HG03457 (cell line): Measurements from ENCODE around the gene INPP5D.

ENCODE experiments used
- ATAC-seq: cut with Tn5 transposase; IDR thresholded peaks from one replicate; pipeline ENCODE4 v1.9.1; 2021; ENCODE audit warnings: moderate number of reproducible peaks; ENCODE audit not compliant: unreplicated experiment

INPP5D gene

DNA sequence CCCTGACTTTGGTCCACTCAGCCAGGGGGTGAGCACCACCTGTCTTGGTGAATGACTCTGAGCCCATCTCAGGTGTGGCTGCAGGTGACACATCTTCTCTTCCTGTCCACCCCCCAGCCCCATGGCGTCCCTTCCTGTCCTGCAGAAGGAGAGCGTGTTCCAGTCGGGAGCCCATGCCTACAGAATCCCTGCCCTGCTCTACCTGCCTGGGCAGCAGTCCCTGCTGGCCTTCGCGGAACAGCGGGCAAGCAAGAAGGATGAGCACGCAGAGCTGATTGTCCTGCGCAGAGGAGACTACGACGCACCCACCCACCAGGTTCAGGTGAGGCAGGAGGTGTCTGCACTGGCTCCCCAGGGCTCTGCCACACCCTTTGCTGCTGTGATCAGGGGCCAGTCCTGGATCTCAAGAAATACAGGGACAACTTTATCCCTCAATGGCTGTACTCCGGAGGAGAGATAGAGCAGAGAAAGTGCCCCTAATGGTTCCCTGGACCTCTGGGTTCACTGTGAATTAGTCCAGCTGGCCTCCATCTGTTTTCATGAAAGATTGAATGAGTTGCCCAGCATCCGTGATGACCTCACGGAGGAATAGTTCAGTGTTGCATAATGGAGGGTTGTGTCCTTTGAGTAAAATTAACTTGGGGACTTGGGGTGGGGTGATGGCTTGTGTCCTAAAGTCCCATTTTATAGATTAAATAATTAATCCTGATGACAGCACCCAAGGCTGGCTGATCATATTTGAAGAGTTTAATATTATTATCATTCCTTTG lies 27.4 kb upstream of the INPP5D start, which contains the start of gene NEU2:
Gene NEU2 (plus strand): TSS at position 122 of the 770 bp plus-strand sequence. CDS start 0 bp downstream, at position 122.
- no peak for ATAC-seq

DNA sequence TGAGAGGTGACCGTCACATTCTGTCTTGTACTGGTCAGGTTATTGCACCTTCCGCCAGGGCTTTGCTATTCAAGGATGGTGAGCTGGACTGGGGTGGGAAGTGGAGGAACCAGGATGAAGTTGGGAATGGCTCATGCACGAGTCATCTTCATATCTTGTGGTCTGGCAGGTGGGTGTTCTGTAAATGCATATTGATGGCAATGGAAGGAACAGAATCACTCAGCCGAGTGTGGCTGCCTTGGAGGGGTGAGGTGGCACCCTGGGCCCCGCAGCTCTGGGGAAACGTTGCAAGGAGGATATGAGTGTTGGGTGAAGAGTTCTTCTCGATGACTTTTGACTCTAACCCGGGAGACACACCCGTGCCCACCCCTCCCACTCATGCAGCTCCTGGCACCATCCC lies 26.5 kb upstream of the INPP5D start:
- no peak for ATAC-seq

DNA sequence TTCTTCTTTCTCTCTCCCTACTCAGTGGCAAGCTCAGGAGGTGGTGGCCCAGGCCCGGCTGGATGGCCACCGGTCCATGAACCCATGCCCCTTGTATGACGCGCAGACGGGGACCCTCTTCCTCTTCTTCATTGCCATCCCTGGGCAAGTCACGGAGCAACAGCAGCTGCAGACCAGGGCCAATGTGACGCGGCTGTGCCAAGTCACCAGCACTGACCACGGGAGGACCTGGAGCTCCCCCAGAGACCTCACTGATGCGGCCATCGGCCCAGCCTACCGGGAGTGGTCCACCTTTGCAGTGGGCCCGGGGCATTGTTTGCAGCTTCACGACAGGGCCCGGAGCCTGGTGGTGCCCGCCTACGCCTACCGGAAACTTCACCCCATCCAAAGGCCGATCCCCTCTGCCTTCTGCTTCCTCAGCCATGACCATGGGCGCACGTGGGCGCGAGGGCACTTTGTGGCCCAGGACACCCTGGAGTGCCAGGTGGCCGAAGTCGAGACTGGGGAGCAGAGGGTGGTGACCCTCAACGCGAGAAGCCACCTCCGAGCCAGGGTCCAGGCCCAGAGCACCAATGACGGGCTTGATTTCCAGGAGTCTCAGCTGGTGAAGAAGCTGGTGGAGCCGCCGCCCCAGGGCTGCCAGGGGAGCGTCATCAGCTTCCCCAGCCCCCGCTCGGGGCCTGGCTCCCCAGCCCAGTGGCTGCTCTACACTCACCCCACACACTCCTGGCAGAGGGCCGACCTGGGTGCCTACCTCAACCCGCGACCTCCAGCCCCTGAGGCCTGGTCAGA lies 25.9 kb upstream of the INPP5D start:
- no peak for ATAC-seq

DNA sequence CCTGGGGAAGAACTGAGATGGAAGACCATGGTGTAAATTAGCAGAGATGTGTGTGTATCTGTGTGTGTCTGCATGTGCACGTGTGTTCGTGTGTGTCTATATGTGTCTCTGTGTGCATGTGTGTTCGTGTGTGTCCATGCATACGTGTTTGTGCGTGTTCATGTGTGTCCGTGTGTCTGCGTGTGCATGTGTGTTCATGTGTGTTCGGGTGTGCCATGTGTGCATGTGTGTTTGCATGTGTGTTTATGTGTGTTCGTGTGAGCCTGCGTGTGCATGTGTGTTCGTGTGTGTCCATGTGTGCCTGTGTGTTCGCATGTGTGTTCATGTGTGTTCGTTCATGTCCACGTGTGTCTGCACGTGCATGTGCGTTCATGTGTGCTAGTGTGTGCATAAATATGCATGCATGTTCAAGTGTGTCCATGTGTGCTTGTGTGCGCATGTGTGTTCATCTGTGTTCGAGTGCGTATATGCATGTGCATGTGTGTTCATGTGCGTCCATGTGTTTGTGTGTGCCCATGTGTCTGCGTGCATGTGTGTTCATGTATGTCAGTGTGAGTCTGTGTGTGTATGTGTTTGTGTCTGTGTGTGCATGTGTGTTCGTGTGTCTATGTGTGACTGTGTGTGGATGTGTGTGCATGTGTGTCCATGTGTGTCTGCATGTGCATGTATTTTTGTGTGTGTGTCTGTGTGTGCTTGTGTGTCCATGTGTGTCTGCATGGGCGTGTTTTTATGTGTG lies 24.5 kb upstream of the INPP5D start:
- ATAC-seq, result no peak

DNA sequence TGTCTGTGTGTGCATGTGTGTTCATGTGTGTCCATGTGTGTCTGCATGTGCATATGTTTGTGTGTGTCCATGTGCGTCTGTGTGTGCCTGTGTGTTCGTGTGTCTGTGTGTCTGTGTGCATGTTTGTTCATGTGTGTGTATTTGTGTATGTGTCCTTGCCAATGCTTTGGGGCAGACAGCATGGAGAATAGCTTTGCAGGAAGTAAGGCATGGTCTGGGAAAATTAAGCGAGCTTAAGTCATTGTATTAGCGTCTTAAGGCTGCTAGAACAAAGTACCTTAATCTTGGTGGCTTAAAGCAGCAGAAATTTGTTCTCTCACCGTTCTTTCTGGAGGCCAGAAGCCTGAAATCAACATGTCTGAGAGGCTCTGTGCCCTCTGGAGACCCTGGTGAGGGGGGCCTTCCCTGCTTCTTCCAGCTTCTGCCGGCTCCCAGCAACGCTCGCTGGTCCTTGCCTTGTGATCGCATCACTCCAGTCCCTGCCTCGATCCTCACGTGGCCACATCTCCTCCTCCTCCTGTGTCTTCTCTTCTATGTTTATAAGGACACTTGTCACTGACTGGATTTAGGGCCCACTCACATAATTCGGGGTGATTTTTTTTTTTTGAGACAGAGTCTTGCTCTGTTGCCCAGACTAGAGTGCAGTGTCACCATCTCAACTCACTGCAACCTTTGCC lies 23.8 kb upstream of the INPP5D start:
- ATAC-seq, result no peak

DNA sequence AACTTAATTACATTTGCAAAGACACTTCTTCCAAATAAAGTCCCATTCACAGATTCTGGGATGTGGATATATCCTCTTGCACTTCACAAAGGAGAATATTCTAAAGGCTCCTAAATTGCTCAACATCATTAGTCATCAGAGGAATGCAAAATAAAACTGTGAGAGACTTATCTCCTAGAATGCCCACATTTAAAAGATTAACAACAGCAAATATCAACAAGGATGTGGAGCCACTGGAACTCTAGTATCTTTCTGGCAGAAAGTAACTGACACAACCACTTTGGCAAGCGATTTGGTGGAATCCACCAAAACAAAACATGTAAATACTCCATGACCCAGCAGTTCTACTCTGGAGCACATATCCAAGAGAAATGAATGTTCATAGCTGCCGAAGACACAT lies 23.1 kb upstream of the INPP5D start:
- no peak for ATAC-seq

DNA sequence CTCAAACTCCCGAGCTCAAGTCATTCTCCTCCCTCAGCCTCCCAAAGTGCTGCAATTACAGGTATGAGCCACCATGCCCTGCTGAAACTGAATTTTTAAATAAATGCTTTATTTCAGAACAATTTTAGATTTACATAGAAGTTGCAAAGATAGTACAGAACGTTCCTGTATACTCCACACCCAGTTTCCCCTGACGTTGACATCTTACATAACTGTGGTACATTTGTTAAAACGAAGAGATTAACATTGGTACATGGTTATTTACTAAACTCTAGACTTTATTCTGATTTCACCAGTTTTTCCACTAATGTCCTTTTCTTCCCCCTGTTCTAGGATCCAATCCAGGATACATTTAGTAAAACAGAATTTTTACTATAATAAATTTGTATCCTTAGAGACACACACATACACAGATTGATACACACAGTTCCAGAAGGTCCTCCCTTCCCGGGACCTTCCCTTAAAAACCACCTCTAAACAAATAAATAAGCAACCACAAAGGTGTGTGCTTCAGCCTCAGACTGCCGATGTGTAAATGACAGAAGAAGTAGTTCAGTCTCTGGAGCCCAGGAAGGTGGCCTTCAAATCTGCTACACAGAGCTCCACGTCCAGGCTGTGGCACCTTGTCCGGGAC lies 20.8 kb upstream of the INPP5D start:
- no peak for ATAC-seq

DNA sequence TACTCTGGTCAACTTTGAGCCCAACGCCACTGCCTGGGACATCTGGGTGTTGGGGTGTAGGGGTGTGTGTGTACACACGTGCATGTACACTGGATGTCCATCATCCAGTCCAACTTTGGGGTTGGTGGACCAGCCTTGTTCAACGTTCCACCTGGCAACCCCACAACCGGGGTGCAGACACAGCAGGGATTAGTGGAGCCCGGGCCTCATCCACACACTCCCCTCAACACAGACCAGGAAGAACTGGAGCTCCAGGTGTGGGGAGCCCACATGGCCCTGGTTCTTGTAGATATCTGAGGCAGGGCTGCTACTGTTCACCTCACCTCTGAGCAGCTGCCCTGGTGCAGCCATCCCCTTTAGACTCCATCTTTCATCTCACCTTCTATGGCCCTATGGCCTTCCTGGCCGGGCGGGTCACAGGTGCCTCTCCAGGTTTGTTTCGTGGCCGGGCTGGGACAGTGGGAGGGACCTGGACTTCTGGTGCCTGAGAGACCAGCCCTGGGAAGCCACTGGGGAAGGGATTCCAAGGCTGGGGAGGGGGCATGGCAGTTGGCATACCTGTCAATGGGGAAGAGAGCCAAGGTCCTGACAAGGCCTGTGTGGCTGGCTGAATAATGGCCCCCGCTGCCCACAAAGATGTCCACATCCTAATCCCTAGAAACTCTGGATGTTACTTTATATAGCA lies 20.2 kb upstream of the INPP5D start:
- ATAC-seq, result no peak

DNA sequence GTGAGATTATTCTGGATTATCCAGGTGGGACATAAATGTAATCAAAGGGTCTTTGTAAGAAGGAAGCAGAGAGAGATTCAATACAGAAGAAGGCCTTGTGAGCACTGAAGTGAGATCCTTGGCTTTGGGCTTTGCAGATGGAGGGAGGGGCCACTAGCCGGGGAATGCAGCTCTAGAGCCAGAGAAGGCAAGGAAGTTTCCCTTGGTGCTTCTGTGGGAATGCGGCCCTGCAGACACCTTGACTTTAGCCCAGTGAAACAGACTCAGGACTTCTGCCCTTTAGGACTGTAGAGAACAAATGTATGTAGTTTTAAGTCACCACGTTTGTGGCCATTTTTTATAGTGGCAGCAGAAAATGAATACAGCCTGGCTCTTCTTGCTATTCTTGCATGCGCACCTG lies 19.6 kb upstream of the INPP5D start:
- ATAC-seq, result no peak

DNA sequence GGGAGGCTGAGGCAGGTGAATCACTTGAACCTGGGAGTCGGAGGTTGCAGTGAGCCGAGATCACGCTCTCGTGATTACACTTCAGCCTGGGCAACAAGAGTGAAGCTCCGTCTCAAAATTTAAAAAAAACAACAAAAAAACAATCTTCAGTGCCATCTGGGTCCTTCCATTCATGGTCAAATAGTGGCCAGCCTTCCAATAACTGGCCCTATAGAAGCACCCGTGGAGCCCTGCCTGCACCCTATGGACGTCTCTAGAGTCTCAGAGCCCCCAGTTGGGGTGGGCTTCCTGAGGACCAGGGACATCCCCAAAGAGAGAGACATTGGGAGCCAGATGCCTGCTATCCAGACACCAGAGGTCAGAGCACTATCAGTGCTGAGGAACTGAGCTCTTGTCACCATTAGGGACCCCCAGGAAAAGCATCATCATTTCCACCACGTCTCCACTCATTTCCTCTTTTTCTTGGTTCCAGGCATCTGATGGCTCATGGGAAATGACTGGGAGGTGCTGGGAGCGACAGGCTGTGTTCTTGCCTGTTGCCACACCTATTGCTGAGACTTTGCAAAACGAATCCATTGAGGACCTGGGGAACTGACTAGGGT lies 18.3 kb upstream of the INPP5D start:
- no peak for ATAC-seq

DNA sequence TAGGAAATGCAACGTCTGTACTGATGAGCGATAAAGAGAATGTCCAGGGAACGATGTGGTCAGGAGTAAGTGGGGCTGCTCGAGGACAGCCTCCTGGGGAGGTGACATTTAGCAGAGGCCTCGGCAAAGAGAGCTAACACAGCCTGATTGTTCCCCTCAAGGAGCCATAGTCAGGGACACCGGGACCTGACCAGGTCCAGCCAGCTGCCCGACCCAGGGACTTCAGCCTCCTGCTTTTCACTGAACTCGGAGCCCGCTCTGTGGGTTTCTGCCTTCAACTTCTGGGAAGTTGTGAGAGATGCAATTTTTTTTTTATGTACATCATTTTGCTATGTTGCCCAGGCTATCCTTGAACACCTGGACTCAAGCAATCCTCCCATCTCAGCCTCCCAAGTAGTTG lies 17.6 kb upstream of the INPP5D start:
- no peak for ATAC-seq

DNA sequence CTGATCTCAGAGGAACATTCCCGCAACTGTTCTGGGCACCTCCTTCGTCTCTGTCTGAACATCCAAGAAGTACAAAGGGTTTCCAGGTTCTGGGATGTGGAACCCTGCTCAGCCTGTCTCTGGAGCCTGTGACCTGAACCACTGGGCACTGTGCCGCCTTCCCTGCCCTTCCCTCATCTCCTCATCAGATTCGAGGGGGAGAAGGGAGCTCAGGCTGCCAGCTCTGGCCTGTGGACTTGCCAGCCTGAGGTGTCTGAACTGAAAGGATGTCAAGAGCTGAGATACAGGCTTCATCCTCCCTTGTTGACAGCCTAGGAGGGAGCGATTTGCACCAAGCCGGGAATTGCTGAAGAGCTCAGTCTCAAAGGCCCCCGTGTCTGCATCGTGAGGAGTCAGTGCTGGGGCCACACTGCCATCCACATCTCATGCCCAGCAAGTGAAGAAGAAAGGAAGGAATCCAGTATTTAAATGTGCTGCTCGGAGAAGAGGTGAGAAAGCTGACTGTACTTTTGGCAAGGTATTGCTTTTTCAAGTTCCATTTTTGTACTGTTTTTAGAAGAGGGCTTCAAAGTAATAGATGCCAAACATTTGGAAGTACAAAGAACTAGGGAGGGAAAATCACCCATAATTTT lies 15.1 kb upstream of the INPP5D start:
- ATAC-seq, result no peak

DNA sequence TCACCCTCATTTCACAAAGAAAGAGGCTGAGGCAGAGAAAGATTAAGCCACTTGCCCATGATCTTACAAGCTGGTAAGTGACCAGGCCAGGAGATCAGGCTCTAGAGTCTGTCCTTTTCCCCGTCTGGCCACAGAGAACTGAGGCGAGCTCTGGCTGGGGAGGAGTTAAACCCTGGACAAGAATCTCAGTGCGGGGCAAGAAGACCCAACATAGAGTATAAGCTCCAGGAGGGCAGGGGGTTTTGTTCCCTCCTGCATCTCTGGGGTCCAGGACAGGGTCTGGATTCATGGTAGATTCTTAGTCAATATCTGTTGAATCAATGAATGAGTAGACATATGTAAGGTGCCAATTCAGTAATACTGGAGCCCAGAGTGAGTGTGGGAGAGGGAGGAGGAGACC lies 12.9 kb upstream of the INPP5D start:
- no peak for ATAC-seq

DNA sequence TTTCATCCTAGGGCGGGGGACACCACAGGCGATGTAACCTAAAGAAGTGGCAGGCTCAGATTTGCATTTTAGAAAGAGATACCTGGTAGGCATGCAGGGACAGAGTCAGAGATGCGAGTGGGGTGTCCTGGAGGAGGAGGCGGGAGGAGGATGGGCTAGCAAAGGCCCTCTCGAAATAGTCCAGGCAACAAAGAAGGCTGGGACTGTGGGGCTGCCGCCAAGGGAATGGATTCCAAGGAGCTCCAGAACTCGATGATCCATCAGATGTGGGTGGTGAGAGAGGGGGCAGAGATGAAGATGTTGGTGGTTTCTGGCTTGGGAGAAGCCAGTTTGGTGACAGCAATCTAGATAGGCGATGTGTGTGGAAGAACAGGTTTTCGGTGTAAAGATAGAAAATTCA lies 12.5 kb upstream of the INPP5D start:
- no peak for ATAC-seq

DNA sequence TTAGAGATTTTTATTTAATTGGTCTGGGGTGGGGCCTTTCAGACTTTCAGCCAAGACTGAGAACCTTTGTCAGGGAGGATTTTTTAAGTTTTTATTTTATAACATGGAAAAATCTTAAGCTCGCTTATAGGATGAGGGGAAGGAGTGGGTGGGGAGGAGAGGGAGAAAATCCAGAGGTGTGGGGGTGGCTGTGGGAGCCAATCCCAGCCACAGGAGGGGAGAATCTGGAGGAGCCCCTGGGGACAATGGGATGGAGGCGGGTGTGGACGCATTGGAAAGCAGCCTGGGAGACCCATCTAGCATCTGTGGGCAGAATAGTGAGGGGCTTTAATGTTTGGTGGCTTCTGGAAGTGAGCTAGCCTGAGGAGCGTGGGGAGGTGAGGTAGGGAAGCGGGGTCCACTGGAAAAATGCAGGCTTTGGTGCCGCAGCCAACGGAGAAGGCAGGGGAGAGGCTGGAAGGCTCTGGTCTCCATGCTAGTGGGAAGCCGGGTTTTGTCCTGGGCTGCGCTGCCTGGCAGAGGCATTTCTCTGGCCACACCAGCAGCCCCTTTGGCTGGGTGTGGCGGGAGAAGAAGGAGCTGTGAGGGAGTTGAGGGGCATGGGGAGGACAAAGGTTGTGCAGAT lies 11.5 kb upstream of the INPP5D start:
- ATAC-seq, result no peak

DNA sequence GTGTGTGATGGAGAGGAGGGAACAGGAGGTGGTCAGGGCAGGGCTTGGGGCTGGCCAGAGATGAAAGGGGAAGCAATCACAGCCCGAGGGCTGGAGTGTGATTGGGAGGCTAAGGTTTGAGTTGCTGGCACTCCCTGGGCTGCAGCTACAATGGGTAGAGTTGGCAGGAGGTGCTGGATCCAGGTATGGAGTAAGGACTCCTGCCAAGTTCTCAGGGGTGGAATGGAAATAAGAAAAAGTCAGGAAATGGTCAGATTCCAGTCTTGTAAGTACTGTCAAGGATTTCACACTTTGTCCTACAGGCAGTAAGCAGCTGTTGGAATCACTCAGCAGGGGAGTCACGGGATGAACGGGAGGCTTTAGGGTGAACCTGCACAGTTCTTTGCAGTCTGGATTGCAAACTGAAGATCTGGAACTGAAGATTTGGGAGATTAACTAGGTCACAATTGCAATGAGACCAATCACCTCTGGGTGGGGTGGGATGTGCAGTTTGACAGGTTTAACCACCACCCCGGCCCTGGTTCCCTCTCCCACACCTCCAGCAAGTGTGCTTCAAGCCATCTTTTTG lies 10.9 kb upstream of the INPP5D start:
- no peak for ATAC-seq

DNA sequence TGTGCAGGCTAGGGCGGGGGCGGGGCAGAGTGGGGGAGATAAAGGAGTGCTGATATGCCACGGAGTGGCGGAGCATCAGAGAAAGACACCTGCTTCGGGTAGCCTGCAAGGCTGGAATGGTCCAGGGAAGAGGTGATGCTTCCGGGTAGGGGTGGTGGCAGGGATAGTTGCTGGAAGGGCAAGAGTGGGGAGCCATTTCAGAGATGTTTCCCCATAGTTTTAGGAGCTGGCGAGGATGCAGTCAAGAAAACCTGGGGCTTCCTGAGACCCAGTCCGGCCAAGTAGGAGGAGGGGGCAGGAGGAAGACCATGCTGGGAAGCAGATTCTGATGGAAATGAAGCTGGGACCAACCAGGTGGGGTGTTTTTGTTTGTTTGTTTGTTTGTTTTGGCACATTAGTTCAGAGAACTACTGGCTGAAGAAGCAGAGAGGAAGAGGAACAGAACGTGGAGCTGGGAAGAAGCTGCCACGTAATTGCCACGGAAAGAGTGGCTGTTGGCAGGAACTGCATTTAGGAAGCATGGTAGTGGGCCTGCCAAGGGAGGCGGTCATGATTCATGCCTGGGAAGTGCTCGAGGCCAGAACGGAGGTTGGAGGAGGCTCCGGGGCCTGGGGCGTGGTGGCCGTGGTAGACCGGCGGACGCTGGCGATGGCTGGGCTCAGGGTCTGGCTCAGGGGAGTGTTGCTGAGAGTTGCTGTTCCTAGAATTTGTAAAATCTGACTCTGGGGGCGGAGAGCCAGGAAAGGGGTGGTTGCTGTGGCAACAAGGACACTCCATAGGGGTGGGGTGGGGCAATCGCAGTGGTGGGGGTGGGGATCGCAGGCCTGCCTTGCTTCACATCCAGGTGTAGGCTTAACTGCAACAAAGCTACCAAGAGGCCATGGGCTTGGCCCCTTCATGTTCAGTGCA lies 8.6 kb upstream of the INPP5D start:
- ATAC-seq, result no peak
